ENCODE results near the gene MOV10L1. TPM values are rescaled to one million over a fixed set of nuclear protein-coding genes. Genes with fewer than 3 reads are reported as not detected.
"Not testable (repeated sequence)": the region's sequence is repeated elsewhere in the genome, so short reads cannot be mapped to it uniquely, and the experiment has no call there.

Gene MOV10L1
- total RNA-seq, 4 donors from 2014 or later = 0.68 to 0.80 TPM; not detected in 2

DNA sequence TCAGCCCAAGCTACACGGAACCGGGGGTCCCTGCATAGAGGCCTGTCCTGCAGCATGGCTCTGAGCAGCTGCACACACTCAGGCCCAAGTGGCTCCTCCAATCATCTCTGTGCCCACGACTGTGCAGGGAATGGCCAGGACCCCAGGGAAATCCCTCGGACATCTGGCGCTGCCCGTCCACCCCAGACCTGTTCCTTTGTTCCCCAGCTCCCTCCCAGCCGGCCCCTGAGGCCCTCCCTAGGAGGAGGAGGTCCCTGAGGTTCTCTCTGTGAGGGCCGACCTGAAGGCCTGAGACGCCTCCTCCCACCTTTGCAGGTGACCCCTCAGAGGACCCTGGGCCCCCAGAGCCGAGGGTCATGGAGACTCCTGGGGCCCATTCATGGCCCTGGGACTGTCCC is 5.7 kb upstream of the MOV10L1 start:
- no peak overlapping the region for H3K27ac ChIP-seq
- H3K4me3 ChIP-seq = no peak overlapping the region
- WGBS = 80% methylated on average over 6 of the region's 10 CpGs
- H3K27me3 ChIP-seq = peaks cover 38% of the 10 kb centered on the region
- peaks cover 16% of the 10 kb centered on the region for H3K4me1 ChIP-seq
- no peak for DNase-seq (ENCODE audit: low spot score in 2 of 2)
- H3K9me3 ChIP-seq = no peaks in the 10 kb centered on the region
- H3K36me3 ChIP-seq = no peaks in the 10 kb centered on the region
- TF ChIP-seq EP300 (IDR thresholded peaks at IDR 0.05) = no peak
- no peak for TF ChIP-seq POLR2AphosphoS5 (IDR thresholded peaks at IDR 0.05)
- TF ChIP-seq, protein P1, sequence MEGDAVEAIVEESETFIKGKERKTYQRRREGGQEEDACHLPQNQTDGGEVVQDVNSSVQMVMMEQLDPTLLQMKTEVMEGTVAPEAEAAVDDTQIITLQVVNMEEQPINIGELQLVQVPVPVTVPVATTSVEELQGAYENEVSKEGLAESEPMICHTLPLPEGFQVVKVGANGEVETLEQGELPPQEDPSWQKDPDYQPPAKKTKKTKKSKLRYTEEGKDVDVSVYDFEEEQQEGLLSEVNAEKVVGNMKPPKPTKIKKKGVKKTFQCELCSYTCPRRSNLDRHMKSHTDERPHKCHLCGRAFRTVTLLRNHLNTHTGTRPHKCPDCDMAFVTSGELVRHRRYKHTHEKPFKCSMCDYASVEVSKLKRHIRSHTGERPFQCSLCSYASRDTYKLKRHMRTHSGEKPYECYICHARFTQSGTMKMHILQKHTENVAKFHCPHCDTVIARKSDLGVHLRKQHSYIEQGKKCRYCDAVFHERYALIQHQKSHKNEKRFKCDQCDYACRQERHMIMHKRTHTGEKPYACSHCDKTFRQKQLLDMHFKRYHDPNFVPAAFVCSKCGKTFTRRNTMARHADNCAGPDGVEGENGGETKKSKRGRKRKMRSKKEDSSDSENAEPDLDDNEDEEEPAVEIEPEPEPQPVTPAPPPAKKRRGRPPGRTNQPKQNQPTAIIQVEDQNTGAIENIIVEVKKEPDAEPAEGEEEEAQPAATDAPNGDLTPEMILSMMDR (IDR thresholded peaks at IDR 0.05) = no peak
- no peak for TF ChIP-seq POLR2A (IDR thresholded peaks at IDR 0.05)

DNA sequence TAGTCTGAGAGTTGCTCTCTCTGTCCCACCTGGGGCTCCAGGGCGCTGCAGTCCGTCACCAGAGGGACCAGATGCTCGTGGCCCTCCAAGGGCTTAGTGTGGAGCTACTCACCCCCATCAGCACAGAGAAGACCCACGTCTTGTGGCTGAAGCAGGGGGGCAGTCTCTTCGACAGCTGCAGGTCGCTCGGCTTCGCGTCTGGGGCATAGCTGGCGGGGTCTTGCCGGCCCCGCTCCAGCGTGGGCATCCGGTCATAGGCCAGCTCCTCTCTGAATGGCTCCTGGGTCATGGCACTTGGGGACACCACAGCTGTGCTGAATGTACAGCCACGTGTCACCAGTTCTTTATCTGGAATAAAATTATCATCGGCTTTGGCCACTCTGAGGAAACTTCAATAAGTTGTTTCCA is 5.2 kb upstream of the MOV10L1 start:
- DNase-seq (ENCODE audit: low spot score in 2 of 2) = no peak
- Histone ChIP-seq H3K4me1 (peaks cover 16% of the 10 kb centered on the region), H3K27me3 (peaks cover 40% of the 10 kb centered on the region), H3K36me3 (no peaks in the 10 kb centered on the region), H3K9me3 (no peaks in the 10 kb centered on the region), H3K4me3 (no peak overlapping the region), H3K27ac (no peak overlapping the region)
- WGBS = 78% methylated on average over 16 of the region's 16 CpGs
- TF ChIP-seq EP300 (IDR thresholded peaks at IDR 0.05) (no peak), POLR2AphosphoS5 (IDR thresholded peaks at IDR 0.05) (no peak), POLR2A (IDR thresholded peaks at IDR 0.05) (no peak)
- TF ChIP-seq, protein P1 (IDR thresholded peaks at IDR 0.05) = no peak

DNA sequence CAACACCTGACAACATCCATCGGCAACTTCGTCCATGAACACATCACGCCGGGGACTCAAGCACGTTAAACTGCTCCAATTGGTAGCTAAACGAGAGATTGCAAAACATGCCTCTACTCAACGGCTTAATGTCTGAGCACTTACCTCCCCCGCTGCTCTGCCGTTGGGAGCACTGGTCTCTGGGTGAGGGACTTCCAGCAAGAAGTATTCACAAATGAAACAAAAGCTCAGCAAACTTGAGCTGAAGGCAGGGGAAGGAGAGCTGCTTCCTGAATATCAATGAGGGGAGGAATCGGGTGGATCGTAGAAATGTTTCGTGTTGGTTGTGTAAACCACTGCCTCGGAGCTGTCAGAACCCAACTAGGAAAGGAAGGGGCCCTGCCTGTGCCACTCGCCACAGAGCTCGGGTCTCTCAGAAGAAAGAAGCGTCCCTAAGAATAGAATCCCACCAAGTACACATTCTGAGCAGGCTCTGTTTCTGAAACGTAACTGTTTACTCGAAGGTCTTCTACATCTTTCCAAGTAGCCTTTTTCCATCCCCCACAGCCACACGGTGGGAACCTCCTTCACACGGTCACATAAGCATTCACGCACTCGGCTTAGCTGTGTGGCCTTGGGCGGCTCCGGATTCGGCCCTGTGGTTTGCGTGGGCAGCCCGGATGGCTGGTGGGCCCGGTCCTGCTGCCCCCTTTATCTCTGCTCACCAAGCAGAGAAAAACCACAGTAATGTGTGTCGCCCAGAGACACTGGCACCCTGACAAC is 4.4 kb upstream of the MOV10L1 start, which contains the start of gene MLC1:
Gene MLC1, minus strand, starts transcription at position 216 of the 762 bp plus-strand sequence. CDS start 524 bp downstream, outside the sequence.
- TF ChIP-seq POLR2A (IDR thresholded peaks at IDR 0.05) (no peak), POLR2AphosphoS5 (IDR thresholded peaks at IDR 0.05) (no peak), EP300 (IDR thresholded peaks at IDR 0.05) (no peak)
- TF ChIP-seq, protein P1 (IDR thresholded peaks at IDR 0.05) = no peak
- H3K27me3 ChIP-seq = peaks cover 46% of the 10 kb centered on the region
- peaks cover 16% of the 10 kb centered on the region for H3K4me1 ChIP-seq
- no peaks in the 10 kb centered on the region for H3K9me3 ChIP-seq
- no peak within 1 kb of the TSS for H3K4me3 ChIP-seq
- H3K27ac ChIP-seq = no peak within 1 kb of the TSS
- 57% methylated on average over 29 of the region's 29 CpGs for WGBS
- H3K36me3 ChIP-seq = no peaks in the 10 kb centered on the region
- DNase-seq (ENCODE audit: low spot score in 2 of 2) = no peak

DNA sequence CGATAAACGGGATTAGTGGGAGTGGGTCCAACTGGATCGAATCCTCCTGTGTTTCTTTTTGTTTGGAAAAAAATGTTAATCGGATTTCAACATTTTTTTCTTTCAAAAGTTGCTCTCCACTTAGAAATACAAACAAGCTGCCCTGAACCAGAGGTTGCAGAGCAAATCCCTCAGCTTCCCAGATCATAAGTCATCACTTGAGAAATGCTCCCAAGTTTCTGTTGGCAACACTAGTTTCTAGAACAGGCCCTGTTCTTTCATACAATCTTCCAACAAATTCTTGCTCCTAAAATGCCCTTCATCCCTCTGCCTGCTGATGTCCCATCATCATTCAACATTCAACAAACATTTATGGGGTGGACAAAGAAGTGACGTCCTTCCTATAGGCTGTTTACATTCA is 3.3 kb upstream of the MOV10L1 start:
- DNase-seq (ENCODE audit: low spot score in 2 of 2) = no peak
- WGBS = 62% methylated on average over 5 of the region's 5 CpGs
- peaks cover 16% of the 10 kb centered on the region for H3K4me1 ChIP-seq

DNA sequence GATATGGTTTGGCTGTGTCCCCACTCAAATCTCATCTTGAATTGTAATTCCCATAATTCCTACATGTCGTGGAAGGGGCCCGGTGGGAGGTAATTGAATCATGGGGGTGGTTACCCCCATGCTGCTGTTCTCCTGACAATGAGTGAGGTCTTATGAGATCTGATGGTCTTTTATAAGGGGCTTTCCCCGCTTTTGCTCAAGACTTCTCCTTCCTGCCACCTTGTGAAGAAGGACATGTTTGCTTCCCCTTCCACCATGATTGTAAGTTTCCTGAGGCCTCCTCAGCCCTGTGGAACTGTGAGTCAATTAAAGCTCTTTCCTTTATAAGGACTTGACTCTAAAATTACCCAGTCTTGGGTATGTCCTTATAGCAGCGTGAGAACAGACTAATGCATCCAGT is 2.8 kb upstream of the MOV10L1 start:
- not testable (repeated sequence) for H3K36me3 ChIP-seq; H3K9me3 ChIP-seq; H3K27ac ChIP-seq; DNase-seq (ENCODE audit: low spot score in 2 of 2); H3K4me3 ChIP-seq
- peaks cover 40% of the 10 kb centered on the region for H3K27me3 ChIP-seq
- 91% methylated on average over 4 of the region's 4 CpGs for WGBS
- H3K4me1 ChIP-seq = peaks cover 16% of the 10 kb centered on the region

More for the DNA sequence above, 3.3 kb upstream of the MOV10L1 start:
- Histone ChIP-seq H3K27me3 (peaks cover 42% of the 10 kb centered on the region), H3K27ac (no peak overlapping the region), H3K9me3 (no peaks in the 10 kb centered on the region), H3K36me3 (no peaks in the 10 kb centered on the region), H3K4me3 (no peak overlapping the region)
- TF ChIP-seq POLR2A (IDR thresholded peaks at IDR 0.05) = no peak
- TF ChIP-seq POLR2AphosphoS5 (IDR thresholded peaks at IDR 0.05) = no peak

DNA sequence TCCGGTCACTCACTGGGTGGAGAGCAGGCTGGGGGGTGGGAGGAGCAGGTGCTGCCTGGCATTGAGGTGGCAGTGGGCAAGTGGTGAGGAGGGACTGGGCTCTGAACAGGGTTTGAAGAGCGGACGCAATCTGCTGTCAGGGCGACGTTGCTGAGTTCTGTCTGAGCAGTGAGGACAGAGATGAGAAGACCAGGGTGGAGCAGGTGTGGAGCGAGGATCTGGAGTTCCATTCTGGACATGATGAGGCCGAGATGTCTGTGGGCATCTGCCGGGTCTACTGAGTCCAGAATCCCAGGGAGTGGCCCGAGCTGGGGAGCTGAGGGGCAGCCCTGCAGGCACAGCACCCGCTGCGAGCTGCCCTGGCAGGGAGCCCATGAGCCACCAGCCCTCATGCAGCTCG is 2.2 kb upstream of the MOV10L1 start:
- H3K4me3 ChIP-seq = no peak overlapping the region
- H3K9me3 ChIP-seq = no peaks in the 10 kb centered on the region
- no peaks in the 10 kb centered on the region for H3K36me3 ChIP-seq
- H3K27me3 ChIP-seq = peaks cover 40% of the 10 kb centered on the region
- peaks cover 16% of the 10 kb centered on the region for H3K4me1 ChIP-seq
- TF ChIP-seq EP300 (IDR thresholded peaks at IDR 0.05) (no peak), POLR2A (IDR thresholded peaks at IDR 0.05) (peak in 1 of 2 donors; percentile 20), POLR2AphosphoS5 (IDR thresholded peaks at IDR 0.05) (no peak)
- TF ChIP-seq, protein P1 (IDR thresholded peaks at IDR 0.05) = no peak
- 90% methylated on average over 9 of the region's 12 CpGs for WGBS
- H3K27ac ChIP-seq = no peak overlapping the region
- DNase-seq (ENCODE audit: low spot score in 2 of 2) = no peak

All from suprapubic skin (tissue), 4 donors.